Muscle of back (tissue), 11 donors: ENCODE data around the gene ZFP62. TPM values are rescaled to one million over a fixed set of nuclear protein-coding genes. Genes with fewer than 3 reads are reported as not detected.

Source experiments
- DNase-seq, 3 donors: peaks; one replicate each; pipeline versions ENCODE4 v3.0.0 to v3.0.0-alpha.2; 2013
- polyA plus RNA-seq, 10 donors: library from polyadenylated mRNA; unstranded; fragments of 120-200 nt; gene quantifications; one replicate each; pipeline ENCODE4 v1.2.1, GENCODE V29; 2013; ENCODE audit not compliant: insufficient read length in 10 of 10

ZFP62 gene
- polyA plus RNA-seq, 10 donors, result 19.4 to 34.6 (median 28.4) TPM

DNA sequence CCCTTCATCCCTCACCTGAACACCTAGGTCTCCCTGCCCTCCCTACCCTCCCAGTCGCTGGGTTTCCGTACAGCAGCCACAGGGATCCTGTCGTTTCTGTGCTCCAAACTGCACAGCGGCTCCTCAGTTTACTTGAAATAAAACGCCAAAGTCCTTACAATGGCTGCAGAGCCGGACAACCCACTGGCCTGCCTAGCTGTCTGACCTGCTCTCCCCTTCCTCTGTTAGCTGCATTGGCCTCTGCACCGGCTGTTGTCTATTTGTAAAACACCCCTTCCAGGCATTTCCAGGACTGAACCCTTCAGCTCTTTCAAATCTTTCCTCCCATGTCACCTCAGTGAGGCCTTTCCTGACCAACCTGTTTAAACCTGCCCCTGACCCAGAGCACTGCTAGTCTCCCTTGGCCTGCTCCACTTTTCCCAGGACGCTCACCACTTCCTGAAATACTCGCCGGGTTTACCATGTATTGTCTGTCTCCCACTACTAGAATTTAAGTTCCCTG is 49.4 kb downstream of the ZFP62 start:
- no peak for DNase-seq

DNA sequence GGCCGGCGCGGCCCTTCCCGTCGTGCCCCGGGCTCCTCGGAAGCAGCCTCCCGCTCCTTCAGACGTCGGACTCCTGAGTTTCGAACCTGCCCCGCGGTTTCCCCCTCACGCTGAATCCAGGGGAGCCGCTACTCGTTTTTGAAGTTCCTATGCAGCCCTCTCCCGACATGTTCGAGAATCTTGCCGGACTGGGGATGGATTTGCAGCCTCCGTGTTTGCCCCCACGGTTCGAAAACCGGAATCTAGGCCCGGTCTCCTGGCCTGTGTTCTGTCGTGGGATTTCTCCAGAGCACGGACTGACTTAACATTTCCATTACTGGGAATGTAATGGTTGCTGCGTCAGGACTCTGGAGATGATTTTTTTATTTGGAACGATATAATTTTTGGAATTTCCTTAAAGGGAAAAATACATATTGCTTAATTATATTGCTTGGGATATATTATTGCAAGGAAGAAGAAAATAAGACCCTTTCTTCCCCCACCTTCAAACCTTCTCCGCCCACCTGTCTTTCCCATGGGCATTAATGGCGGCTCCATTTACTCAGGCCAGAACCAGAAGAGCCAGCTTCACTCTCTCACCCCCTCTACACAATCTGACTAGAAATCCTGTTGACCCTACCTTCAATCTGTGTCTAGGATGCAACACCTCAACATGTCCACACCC is 50.0 kb downstream of the ZFP62 start:
- peak in 1 of 3 donors; percentile 73 for DNase-seq

DNA sequence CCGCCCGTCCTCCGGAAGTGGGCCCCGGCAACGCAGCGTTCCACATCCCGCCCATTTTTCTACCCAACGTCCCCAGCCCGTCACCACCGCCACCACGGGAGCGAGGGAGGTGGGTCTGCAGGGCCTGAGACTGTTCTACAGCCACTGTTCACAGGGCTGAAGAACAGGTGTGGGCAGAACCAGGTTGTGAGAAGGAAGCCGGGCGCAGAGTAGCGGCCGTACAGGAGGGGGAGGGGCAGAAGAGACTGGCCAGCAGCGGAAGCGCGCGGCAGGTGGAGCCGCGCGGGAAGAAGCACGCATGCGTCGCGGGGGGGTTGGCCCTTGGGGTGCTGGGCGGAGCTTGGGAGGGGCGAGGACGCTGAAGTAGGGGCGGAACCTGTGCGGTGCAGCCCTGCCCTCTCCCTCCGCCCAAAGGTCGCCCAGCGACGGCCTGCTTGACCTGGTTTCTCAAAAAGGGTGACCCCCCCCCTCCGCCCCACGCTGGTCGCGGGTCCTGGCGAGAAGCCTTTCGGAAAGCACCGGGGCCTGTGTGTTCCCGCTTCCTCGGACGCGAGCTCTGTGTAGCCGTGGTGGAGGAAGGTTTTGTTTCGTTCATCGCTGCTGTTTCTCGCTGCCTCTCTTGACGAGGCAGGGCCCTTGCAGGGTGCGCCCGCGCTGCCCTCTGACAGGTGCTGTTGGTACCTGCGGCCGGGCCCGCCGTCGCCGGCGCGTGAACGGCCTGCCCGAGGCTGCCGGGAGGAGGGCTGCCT is 50.7 kb downstream of the ZFP62 start:
- peak; percentile 95 to 99 (median 98) for DNase-seq

DNA sequence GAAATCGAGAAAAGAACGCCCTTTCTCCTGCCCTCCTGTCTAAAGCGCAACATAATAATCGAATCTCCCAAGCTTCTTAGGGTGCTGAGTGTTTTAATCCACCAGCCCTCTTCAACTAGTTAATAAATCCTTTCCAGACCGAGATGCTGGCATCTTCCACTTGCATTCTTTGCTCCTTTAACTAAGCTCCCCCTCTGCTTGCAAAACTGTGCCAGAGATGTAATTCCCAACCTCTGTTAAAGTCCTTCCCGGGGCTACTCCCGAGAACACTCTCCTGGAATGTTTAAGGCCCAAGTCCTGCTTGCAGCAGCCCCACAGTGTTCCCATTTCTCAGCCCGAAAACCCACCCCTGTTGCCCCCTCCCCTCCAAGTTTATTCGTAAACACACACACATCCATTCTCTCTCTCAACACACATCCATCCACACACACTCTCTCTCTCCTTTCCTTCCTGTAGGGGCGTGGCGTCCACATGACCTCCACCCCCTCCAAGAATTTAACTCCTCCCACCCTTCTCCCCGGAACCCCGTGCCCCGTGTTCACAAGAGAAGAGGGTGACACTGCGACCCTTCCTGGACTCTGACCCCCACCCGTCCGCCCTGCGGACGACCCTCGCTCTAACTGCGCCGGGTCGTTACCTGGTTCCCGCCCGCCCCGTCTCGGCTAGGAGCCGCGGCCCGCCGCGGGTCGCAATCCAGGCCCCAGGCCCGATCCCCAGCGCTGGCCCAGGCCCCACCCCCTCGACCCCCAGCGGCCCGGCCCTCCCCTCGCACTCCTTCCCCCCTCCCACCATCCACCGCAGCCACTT is 51.5 kb downstream of the ZFP62 start:
- peak; percentile 91 to 98 (median 92) for DNase-seq

DNA sequence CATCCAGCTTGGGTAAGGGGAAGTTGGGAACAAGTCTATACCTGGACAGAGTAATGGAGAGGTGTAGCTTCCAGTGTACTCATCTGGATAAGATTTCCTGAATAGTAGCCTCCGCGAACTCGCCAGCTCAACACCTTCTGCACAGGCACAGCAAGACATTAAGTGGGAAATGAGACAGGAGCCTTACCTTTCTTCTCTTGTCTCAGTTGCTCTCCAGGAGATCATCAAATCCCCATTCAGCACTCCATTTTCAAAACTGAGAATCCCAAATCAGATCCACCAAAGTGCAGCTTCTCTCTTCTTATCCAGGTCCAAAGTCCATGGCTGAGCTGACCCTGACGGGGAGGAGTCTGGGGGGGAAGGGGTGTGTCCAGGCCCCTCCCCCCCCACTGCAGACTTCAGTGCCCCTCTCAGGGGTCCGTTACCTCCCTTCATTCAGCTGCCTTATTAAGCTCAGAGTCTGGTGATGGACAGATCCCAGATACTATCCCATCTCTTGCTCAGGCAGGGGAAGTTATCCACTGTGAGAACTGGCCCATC is 52.5 kb downstream of the ZFP62 start:
- DNase-seq, result no peak

DNA sequence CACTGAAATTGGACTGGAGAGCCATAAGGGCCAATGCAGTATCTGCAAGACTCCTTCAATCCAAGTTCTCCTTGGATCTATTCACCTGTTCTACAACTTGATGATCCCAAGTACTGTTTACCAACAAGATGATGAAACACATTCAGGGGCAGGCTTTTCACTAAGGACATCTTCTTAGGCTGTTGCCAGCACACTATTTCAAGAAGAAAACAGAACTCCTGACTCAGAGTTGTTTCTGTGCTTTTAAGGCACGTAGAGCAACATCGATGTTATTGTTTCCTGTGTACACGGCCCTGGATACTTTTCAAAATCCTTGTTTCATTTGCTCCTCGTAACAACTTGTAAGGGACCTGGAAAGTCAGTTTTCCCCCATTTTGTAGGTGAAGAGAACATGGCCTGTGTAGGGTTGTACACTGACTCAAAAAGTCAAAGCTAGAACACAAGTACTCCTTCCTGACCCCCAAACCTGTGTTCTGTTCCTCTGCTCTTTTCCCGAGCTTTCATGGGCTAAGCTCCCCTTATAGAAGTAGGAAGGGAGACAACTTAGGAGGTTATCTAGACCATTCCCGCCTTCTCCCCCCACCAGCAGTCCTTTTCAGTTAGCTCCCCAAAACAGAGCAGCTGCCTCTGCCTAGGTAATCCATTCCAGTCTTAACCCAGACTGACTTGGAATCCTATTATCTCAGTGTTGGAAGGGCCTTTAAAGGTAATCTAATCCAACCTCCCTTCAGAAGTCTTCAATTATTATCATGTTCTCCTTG is 53.2 kb downstream of the ZFP62 start:
- no peak for DNase-seq

DNA sequence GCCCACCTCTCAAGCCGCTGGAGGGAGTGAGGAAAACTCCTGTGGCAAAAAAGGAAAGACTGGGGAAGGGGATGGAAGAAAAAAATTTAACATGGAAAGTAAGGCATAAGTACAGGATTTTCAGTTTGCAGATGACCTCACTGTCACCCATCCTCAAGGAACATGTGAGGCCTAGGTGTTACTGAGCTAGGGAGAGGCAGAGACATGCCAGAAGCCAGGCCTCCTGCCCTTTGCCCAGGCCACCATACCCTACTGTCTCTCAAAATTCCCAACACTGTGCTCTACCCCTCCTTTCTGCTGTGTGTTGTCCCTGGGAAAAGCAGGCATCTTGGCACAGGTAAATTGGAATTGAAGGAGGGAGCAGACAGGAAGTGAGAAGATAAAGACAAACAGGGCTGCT is 54.0 kb downstream of the ZFP62 start:
- no peak for DNase-seq

DNA sequence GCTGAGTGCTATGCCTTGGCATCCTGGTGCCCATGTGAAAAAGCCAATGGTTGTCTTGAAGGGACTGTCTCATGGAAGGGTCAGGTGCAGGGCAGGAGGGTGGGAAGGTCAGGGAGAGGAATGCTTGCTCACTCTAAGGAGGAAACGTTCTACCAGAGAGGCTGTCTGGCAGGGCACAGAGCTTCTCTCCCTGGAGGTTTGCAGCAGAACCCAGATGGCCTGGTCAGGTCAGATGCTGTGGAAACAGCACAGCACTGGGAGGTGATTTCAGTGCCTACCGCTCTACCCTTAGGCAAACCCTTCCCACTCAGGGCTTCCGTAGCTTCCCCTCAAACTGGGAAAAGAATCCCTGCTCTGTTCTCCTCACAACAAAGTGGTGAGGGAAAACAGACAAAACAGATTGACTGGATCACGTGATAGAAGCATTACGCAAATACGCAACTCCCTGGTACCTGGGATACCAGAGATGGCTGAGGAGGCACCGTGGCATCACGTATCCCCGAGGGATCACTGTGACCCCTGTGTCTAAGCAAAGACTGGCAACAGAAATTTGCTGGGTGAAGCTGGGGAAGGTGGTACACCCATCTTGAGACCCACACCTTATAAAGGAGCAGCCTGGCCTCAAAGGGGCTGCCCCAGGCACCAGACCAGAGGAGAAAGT is 54.6 kb downstream of the ZFP62 start:
- no peak for DNase-seq

DNA sequence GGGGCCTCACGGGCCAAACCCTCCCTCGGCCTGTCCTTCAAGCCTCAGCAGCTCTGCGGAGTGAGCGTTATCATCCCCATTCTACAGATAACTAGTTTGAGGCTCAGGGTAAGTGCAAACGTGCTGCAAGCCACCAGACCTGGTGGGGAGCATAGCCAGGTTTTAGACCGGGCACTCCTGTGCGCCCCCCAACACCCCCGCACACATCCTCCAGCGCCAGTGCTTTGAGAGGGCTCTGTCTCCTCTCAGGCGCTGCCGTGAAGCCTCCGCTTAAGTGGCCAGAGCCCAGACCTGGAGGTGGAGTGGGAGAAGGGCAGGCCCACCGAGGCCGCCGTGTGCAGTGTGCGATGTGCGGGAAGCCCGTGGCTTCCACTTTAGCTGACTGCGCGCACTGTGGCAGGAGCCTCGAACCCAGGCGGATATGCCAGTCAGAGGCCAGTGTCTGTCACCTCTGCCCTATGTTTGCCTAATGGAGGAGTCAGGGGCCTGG is 56.9 kb downstream of the ZFP62 start:
- no peak for DNase-seq

DNA sequence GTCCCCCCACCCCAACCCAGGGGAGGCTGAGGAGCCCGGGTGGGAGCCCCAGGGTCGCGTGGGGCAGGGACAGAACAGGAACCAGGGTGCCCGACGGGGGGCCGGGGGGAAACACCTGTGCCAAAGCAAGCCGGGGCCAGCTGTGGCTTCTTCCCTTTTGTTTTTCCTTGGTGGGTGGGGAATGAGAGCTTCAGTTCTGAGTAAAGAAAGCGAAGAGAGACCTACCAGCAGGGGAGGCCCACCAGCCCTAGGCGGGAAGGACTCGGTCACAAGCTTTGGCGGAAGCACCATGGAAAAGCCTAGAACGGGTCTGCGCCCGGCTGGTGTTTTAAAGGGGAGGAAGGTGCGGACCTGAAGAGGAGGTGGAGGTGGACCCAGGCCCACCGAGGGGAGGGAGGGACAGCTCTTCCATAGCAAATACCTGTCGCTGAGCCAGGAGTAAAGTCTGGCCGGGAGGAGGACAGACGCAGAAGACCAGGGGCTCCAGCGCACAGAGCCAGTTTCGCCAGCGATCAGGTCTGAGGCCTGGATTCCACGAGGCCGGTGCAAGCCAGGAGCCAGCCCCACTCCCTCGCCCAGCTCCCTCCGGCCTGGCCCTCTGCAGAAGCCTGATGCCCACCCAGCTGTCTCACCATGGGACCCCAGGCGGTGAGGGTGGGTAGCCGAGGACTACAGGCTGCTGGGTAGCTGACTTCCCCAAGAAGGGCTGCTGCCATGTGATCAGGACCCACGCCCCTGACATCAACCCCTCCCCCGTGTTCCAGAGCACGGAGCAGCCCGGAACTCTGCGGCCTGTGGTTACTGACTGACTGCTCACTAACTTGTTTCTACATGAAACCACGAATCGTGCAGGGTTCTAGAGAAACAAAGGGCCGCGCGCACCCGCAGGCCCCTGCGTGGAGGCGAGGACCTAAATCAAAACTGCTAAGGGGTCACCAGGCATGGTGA is 57.6 kb downstream of the ZFP62 start:
- DNase-seq, result peak in 2 of 3 donors; percentile 64 to 92

DNA sequence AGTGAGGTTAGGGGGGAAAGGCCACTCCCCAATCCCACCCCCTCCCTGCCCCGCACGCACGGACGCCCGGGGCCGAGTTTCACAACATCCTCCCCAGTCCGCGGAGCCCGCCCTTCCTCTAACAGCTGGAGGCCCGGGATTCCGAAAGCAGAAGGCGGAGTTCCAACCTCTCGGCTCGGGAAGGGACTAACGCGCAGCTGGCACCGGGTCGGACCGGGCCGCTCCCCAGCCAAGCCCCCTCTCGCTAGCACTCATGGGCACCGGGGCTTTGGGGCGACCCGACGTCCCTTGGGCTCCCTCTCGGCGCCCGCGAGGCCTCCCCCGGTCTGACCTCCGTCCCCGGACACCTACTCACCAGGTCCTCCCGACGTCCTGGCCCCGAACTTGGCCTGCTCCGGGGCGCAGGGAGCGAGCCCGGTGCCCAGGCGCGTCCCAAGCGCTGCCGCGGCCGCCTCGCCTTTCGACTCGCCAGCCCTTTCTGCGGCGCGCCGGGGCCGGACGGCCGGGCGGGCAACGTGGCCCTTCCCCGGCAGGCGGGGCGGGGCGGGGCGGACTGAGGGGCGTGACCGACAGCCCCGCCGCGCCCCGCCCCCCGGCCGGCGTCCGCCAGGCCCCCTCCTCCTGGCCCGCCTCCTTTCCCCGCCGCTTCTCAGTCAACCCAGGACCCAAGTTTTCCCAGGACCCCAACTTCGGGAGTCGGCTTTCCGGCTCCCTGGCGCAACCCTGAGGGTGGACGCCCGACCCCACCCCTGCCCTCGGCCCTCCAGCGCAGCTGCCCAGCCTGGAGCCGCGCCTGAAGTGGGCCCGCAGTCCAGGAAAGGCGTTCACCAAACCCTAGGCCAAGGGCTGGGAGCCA is 58.5 kb downstream of the ZFP62 start, which contains the start of gene MGAT1:
TSS of gene MGAT1 (minus strand) at position 482 of the 856 bp plus-strand sequence. CDS start 9,835 bp downstream, outside the sequence.
- peak; percentile 74 to 95 (median 89) for DNase-seq

DNA sequence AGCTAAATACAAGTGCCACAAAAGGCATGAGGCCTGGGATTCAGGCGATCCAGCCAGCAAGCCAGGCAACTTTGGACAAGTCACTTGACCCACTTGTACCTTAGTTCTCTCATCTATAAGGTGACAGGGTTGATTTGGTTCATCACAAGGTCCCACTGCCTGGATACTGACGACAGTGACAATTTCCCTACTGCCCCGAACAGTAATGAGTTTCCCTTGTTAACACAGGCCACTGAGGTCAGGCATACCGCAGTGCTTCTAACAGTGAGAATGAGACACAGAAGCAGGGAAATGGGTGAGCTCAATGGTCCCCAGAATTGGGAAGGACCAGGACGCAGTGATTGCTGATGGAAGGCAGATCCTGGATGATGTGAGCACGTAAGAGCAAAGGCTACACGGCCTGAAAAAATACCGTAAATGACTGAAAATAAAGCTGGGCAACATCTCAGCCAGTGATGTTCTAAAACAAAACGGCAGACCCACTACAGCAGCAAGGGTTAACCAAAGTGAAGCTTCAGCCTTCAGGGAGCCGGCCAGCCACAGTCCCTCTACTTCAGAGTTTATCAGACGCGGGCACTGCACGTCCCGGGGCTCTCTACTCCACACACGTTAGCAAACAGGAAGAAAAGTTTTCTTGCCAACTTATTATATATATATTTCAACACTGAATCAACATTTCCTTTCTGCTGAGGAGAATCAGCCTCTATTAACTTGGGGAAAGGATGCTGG is 59.3 kb downstream of the ZFP62 start:
- no peak for DNase-seq

DNA sequence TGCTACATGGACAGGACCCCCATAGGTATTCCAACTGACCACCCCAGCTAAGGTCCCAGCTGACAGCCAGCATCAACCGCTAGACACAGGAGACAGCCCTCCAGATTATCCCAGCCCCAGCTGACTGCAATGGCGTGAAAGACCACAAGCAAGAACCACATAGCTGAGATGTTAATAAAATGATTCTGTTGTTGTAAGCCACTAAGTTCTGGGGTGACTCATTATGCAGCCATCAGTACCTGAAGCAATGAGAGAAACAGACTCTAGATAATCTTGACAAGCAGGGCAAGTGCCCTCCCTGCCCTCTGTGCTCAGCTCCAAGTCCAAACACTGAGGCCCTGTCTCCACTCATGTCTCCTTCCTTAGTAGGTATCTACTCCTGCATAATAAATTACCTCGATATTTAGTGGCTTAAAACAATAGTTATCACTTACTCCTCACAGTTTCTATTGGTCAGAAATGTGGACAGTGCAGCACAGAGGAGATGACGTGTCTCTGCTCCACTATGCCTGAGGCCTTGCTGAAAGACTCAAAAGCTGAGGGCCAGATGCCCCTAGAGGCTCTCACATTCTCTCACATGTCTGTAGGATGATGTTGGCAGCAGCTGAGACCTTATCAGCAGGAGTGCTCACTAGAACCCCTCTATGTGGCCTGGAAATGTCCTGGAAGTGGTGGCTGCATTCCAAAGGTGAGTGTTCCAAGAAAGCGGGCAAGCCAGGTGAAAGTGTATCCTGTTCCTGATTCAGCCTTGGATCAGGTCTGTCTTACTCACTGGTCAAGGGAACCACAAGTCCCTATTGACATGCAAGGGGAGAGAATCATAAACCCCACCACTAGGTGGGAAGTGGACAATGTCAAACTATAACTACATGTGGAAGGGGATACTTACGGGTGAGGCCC is 60.9 kb downstream of the ZFP62 start:
- no peak for DNase-seq

DNA sequence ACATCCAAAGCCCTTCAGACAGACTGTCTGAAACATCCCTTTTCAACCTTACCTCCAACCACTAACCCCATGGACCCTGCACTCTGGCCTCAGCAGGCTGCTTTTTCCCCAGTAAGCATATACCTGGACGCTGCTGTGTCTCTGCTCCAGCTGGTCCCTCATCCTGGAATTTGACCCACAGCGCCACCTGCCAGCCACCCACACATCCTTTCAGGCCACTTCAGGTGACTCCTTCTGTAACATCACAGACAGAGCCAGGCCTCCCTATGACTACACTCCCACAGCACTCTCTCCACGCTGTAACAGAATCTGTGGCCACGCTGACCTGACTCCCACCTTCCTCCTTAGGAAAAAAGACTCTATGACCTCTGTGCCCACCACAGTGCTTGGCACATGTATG is 61.9 kb downstream of the ZFP62 start:
- DNase-seq, result no peak

DNA sequence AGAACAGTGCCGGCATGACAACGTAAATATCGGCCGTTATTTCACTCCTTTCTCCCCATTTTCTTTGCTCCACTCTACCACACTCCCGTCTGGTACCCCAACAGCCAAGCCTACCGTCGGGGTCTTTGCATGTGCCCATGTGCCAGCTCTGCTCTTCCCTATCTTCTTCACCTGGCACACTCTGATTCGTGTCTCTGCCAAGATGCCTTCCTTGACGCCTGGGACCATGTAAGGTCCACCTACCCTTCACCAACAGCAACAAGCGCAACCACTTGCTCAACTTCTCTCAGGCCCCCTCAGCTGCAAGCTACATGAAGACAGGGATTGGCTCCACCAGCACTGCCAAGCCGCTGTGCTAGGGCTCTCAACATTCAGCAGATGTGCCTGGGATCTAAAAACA is 62.9 kb downstream of the ZFP62 start:
- no peak for DNase-seq
